Osteocyte (in vitro differentiated cells): ENCODE measurements around the gene ARHGEF16. TPM values are rescaled to one million over a fixed set of nuclear protein-coding genes. Genes with fewer than 3 reads are reported as not detected.

ENCODE experiments used
- DNase-seq: peaks from one replicate; pipeline ENCODE4 v3.0.0; 2021; ENCODE audit warnings: mixed read lengths; ENCODE audit not compliant: unreplicated experiment; ENCODE audit errors: extremely low spot score
- H3K27ac Mint-ChIP-seq: one replicate; pipeline ENCODE4 v1.8.0; 2021; ENCODE audit warnings: mild to moderate bottlenecking, mixed read lengths; ENCODE audit not compliant: unreplicated experiment
- H3K27me3 Mint-ChIP-seq: one replicate; pipeline ENCODE4 v1.8.0; 2021; ENCODE audit warnings: mixed read lengths; ENCODE audit not compliant: unreplicated experiment
- H3K36me3 Mint-ChIP-seq: one replicate; pipeline ENCODE4 v1.8.0; 2021; ENCODE audit warnings: mixed read lengths; ENCODE audit not compliant: unreplicated experiment
- H3K4me1 Mint-ChIP-seq: one replicate; pipeline ENCODE4 v1.8.0; 2021; ENCODE audit warnings: mixed read lengths; ENCODE audit not compliant: unreplicated experiment
- H3K4me3 Mint-ChIP-seq: one replicate; pipeline ENCODE4 v1.8.0; 2021; ENCODE audit warnings: mild to moderate bottlenecking, moderate library complexity, mixed read lengths; ENCODE audit not compliant: unreplicated experiment
- H3K9me3 Mint-ChIP-seq: one replicate; pipeline ENCODE4 v1.8.0; 2021; ENCODE audit warnings: mixed read lengths; ENCODE audit not compliant: unreplicated experiment
- CTCF ChIP-seq: fragments of 200-600 bp; sonication (generic); IDR thresholded peaks from 2 replicates; pipeline ENCODE4 v1.5.0; 2021; ENCODE audit warnings: antibody characterized with exemption, mild to moderate bottlenecking, moderate library complexity
- total RNA-seq: library from RNA; stranded (reverse); gene quantifications from 2 replicates; pipeline ENCODE4 v1.2.1, GENCODE V29; 2021

The ARHGEF16 gene
- total RNA-seq, 1 donor from 2014 or later, result 3.2 TPM

- H3K36me3 Mint-ChIP-seq, result no peaks in the 10 kb centered on the region
- no peaks in the 10 kb centered on the region for H3K9me3 Mint-ChIP-seq
- TF ChIP-seq CTCF, result no peak
- no peak overlapping the region for H3K4me3 Mint-ChIP-seq
- H3K4me1 Mint-ChIP-seq, result peaks cover 39% of the 10 kb centered on the region
- no peaks in the 10 kb centered on the region for H3K27me3 Mint-ChIP-seq
- no peak for DNase-seq
- peak overlapping the region; percentile 72 for H3K27ac Mint-ChIP-seq
Measured at GRCh38 chr1:3469849-3470649, 15.6 kb downstream of the ARHGEF16 start.

GRCh38 chr1:3470650-3471355 lies 16.3 kb downstream of the ARHGEF16 start:
- no peak for TF ChIP-seq CTCF

GRCh38 chr1:3471356-3472087 lies 17.1 kb downstream of the ARHGEF16 start:
- H3K4me3 Mint-ChIP-seq, result no peak overlapping the region
- H3K9me3 Mint-ChIP-seq, result no peaks in the 10 kb centered on the region
- H3K27ac Mint-ChIP-seq, result peak overlapping the region; percentile 72
- H3K27me3 Mint-ChIP-seq, result no peaks in the 10 kb centered on the region
- H3K4me1 Mint-ChIP-seq, result peaks cover 39% of the 10 kb centered on the region
- no peaks in the 10 kb centered on the region for H3K36me3 Mint-ChIP-seq
- TF ChIP-seq CTCF, result peak; percentile 61
- no peak for DNase-seq

More at GRCh38 chr1:3470650-3471355, 16.3 kb downstream of the ARHGEF16 start:
- no peak for DNase-seq
- Mint-ChIP-seq H3K4me3 (no peak overlapping the region), H3K9me3 (no peaks in the 10 kb centered on the region), H3K36me3 (no peaks in the 10 kb centered on the region), H3K27me3 (no peaks in the 10 kb centered on the region), H3K27ac (peak overlapping the region; percentile 72), H3K4me1 (peaks cover 39% of the 10 kb centered on the region)

- peaks cover 39% of the 10 kb centered on the region for H3K4me1 Mint-ChIP-seq
- no peaks in the 10 kb centered on the region for H3K36me3 Mint-ChIP-seq
- no peak overlapping the region for H3K4me3 Mint-ChIP-seq
- no peaks in the 10 kb centered on the region for H3K27me3 Mint-ChIP-seq
- H3K9me3 Mint-ChIP-seq, result no peaks in the 10 kb centered on the region
- no peak for TF ChIP-seq CTCF
- DNase-seq, result no peak
- peak overlapping the region; percentile 72 for H3K27ac Mint-ChIP-seq
Measured at GRCh38 chr1:3472088-3472850, 17.8 kb downstream of the ARHGEF16 start.
